Stimulated activated CD8-positive, alpha-beta memory T cell treated with anti-CD3 and anti-CD28 coated beads, Interleukin-7, amount 100 ng/mL, for 1 hour (primary cell): ENCODE measurements around the gene FSTL4.
A peak's percentile ranks its signal among the peaks of the same experiment; 100 is the strongest.

Experiments
- DNase-seq, 2 donors: peaks; one replicate each; pipeline ENCODE4 v3.0.0-alpha.2; 2020; ENCODE audit warnings: low read depth in 2 of 2

Gene FSTL4

DNA sequence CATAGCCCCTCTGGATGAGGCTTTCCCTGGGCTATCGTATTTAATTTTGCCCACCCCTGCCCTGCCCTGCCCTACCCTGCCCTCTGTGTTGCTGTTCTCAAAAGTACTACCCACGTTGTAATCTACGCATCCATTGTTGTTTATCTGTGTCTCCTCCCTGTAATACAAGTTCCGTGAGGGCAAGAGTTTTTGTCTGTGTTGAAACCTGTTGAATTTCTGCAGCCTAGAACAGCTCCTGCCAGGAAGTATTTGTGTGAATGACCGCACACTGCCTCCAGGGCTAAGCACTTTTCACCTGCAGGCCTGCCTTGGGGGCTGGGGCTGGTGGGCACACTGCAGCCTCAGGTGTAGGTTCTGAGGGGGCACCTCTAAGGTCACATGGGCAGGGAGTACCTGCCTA lies 315.7 kb downstream of the FSTL4 start:
- DNase-seq = no peak

DNA sequence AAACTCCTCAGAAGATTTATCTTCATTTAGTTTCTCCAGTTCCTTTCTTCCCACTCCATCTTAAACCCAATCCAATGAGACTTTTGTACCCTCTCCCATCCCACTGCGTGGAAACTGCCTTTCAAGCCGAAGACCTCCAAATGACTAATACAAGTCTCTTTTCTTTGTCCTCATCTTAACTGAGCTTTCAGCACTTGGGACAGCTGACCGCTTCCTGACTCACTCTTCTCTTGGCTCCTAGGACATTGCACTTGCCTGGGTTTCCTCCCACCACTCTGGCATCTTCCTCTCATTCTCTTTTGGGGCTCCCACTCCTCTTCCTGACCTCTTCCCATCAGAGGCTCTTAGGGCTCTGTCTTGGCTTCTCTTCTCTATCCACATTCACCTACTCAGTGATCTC lies 316.8 kb downstream of the FSTL4 start:
- DNase-seq = no peak

DNA sequence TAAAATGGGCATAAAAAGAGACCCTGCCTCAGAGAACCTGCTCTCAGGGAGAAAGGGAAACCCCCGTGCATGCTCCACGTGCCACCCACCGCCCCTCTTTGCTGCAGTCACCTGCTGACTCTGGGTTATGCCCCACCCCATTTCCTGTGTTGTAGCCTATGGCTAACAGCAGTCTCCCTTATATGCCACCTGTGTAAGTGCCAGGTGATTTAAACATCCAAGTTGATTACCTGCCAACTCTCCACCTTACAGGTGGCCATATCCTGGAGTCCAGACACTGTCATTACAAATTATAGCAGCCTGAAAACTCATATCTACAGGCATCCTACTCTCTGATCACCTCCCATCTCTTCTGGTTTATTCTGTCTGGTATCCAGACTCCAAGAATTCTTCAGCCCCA lies 318.0 kb downstream of the FSTL4 start:
- DNase-seq = no peak

DNA sequence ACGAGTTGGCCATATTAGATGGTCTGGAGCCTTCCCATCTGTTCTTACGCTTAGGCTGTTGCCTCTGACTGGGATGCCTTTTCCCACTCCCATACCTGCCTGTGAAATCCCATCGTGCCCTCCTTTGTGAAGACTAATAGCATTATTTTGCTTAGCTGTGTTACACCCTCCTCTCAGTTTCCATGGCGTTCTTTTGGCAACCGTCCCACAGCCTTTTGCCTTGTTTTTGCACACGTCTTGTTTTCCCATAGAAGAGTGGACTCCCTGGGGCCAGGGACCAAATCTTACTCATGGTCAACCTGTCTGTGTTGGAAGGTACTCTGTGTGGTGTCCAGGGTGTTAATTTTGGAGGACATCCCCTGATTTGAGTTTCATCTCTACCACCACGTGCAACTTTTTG lies 318.4 kb downstream of the FSTL4 start:
- DNase-seq = no peak

DNA sequence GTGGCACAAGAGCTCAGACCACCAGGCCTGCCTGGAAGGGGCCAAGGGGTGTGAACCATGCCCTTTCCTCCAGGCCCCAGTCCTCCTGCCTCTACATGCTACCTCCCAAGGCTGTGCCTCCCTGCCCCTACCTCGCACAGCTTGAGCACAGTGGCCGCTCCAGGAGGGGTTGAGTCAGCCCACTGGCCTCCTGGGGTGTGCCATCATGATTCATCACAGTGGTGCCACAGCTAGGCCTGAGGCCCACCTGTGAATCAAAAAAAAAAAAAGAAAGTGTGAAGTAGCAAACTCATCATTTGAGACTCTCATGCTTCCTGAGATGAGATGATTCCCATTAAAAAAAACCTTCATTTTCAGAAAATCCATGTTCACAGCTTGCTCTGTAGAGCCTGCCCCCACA lies 320.0 kb downstream of the FSTL4 start:
- DNase-seq = no peak

DNA sequence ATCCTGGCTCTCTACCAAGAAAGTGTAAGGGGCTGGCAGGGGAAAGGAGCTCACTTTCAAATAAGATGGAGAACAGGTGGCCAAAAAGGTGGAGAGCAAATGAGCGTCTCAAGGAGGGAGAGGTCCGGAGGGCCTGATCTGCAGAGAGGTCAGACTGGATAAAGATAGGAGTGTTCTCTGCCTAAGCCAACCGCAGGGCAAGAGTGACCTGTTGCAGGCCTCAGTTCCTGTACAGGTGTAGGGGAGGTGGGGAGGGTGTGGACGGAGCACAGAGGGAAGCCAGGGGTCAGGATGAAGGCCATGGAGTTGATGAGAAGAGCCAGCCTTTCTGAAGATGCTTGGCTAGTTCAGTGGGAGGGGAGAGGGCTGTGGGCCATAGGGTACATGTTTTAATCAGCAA lies 320.8 kb downstream of the FSTL4 start:
- no peak for DNase-seq

DNA sequence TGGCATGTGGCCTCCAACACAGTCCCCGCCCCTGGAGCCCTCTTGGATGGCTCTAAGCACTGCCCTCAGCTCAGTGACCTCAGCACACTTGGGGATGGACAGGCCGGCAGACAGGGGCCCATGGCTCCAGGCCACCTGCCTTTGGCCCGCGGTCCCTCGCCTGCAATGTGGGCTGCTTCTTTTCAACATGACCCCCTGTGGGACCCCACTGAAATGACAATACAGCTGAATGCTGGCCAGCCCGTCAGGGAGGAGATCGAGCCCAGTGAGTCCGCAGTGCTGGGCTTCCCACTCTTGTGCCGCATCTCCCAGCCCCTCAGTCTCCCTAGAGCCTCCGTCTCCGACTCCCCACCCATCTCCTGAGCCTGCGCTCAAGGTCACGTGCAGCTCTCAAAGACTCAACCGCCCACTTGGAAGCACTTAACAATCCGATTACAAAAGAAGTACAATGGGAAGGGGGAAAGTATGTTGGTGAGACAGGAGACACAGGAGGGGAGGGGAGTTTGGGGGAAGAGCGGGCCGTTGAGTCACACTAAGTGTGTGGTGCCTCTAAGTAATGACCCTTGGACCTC lies 321.6 kb downstream of the FSTL4 start:
- no peak for DNase-seq

DNA sequence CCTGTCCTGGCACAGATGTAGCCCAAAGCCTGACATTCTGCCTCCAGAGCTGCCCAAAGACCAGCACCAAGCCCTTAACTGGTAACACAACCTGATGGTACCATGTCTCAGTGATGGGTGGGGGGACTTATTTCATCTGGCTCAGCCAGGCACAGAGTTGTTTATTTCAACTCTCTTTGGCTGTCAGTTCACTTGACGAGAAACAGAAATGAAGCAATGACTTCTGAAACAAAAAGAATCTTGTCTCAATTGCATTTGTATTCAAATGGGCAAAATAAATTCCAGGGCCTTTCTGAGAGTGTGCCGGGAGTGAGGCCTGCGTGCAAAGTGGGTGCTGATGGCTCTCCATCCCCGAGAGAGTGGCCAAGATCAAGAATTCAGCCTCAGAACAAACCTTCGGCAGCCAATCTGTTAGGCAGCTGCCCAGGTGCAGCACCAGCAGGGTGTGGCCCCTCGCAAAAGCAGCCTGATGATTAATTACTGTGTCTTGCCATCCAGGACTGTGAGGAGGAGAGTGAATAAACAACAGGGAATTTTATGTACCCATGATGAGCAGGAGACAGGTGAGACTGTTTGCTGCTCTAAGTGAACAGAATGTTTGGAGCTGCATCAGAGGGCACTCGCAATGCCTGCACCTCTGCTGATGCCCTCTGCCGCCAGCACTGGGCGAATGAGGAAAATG lies 322.5 kb downstream of the FSTL4 start:
- DNase-seq = no peak

DNA sequence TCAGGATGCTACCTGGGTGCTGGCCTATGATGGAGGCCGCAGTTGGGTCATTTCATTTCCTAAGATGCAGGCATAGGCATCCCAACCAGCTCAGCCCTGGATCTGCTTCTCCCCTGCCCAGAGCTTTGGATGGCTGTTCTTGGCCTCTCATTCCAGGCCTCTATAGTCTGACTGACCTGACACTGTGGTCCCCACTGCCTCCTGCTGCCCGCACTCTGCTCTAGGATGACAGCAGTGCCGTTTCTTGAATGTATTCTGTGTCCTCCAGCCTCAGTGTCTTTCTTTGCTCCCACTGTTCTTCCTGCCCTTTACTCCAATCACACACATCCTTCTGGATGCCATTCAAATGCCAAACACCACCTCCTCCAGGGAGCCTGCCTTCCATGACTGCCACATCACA lies 324.8 kb downstream of the FSTL4 start:
- peak in 1 of 2 donors; percentile 3 for DNase-seq

DNA sequence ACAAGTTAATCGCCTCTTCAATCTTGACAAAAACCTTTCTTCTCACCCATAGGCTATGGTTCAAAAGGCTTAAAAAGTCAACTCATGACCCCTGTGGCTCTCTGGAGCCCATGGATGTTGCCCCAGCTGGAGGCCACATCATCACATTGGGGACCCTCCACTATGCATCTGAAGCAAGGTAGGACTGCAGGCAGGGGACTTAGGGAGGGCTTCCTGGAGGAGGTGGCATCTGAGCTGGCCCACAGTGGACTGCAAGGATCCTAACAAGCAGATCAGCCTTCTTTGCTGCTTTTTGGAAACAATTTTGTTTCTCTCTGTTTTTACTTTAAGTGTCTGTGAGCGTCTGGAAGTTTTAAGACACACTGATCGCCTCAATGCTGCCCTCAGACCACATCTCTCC lies 325.9 kb downstream of the FSTL4 start:
- DNase-seq = no peak

DNA sequence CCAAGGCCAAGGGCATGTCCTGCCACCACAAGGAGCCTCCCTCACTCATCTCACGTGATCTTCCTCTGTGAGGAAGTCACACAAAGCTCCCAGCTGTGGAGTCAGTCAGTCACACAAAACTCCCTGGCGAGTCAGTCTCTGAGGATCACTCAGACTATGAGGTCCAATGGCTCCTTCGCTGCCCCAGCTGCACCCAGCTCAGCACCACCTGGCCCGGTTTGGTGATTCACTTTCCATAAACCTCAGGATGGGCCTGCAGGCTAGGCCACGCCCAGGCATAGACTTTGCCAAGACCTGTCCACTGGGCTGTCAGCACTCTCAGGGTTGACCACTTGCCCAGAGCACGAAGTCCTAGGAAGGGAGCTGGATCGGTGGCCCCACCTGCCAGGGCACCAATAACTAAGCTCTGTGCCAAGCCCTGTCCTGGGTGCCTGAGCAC lies 326.7 kb downstream of the FSTL4 start:
- DNase-seq = no peak

DNA sequence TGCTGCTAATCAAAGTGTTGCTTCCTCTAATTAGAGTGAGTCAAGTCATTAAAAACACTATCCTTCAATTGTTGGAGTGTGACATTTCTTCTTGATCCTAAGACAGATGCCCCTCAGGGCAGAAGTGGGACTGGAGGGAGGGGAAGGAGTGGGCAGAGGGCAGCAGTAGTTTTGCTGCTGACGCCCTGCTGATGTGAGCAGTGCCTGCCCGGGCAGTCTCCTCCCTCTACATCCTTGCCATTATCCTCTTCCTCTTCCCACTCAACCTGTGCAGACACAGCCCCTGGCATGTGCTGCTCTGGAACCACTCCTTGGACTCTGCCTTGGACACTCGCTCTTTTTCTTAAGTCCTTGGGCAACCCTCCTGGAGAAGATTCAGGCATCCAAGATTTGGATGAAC lies 328.0 kb downstream of the FSTL4 start:
- no peak for DNase-seq

DNA sequence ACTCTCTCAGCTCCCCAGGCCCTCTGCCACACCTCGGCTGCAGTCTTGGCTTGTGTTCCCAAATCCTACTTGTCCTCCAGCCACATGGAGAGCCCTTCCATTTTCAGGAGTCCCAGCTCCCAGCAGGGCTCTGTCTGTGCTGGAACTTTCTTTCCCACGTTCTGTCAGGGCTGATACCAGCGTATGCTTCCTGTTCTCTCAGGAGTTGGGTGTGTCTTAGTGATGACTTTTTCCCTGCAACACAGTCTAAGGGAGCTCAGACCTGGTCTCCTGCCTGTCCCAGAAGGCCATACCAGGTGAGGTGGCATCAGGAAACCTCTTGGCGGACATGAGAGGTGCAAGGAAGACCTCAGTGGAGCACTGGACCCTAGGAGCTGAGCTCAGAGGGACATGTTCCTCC lies 334.0 kb downstream of the FSTL4 start:
- no peak for DNase-seq

DNA sequence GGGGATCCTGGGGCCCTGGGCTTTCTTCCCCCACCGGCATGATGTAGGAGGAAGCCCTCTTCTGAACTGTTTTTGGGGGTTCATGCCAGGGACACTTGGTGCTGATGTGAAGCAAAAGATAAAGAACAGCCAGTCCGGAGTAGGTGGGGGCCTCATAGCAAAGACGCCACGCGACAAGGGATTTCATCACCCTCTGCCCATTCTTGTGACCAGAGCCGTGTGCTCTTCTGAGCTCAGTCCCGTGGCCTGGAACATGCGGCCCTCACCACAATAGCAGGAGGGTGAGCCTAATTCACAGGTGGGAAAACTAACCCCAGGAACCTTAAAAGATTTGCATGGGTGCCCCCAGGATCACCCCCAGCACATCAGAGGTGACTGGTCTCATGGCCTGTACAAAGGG lies 334.6 kb downstream of the FSTL4 start:
- no peak for DNase-seq

DNA sequence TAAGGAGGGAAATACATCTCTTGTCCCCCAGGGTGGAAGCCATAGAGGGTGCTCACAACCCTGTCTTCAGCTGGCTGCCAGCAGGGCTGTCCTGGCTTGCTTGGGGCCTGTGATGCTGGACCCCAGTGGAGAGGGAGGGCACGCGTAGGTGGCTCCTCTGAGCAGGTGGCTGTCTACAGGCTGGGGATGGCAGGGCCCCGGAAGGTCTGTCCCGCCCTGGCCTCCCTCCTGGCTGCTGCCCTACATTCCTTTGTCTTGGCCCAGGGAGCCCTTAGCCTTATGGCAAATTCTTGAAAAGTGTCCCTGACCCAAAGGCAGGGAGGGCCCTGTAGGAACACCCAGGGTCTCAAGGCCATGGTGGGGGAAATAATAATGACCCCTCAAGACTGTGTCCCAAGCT lies 336.2 kb downstream of the FSTL4 start:
- no peak for DNase-seq

DNA sequence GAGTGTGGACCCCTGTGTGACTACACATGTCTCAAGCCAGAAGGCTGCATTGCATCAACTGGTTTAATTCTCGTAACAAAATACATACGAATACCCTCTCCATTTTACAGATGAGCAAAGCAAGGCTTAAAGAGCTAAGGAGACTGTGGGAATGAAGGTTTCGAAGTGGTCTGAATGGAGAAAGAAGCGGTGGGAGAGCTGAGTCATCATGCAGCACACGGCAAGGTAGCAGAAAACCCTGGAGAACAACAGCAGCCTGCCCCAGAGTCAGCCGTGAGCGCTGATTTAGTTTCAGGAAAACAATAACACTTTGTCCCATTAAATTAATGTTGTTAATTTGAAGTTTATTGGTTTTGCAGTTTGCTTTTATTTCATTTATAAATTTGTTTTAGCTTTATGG lies 336.7 kb downstream of the FSTL4 start:
- DNase-seq = no peak

DNA sequence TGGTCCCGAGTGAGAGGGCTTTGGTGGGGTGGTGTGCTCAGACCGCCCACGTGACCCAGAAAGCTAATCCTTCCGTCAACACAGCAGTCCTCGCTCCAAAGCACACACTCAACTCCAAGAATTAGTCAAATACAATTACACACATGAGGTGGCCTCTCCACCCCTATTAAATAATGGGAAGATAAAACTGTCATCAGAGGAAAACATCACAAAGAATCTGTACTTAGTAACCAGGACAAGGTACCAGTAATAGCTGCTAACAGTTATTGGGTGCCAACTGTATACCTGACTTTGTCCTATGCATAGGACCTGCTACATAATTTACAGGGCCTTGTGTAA lies 337.8 kb downstream of the FSTL4 start:
- DNase-seq = no peak

DNA sequence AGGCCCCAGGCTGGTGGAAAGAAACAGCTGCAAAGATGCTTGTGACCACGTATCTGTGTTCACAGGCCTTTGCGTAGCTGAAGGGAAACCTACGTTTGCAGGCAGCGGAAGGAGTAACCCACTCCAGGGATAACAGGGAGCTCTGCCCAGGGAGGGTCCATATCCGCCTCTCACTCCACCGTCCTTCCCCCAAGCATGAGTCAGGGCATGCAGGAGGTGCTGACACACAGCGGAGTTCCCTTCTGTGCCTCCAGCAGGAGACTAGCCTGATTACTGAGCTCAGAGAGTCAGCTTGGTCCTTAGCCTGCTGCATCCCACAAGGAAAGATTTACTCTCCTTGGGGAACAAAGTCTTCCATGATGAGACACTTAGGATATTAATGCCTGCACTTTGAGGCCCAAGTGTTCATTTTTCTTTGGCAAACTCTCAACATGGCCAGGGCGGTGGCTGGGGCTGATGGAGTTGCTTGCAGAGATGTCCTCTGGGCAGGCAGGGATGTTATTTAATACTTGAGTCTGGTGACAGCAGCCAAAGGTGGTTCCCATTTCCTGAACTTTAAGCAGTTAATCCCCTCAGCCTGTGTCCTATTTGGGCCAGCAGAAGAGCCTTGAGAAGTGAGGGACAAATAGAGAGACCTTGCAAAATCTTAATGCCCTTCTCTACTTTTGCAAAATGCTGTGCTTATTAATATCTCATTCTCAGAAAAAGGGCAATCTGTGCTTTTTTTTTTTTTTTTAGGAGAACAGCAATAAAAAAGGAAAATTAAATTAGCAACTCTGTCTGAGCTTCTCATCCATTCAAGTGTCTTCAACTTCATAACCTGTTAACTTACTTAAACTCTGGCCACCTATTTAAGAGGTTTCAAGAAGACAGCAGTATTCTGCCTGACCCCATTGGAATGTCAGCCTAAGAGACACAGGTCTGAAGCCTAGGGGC lies 338.4 kb downstream of the FSTL4 start:
- DNase-seq = no peak

DNA sequence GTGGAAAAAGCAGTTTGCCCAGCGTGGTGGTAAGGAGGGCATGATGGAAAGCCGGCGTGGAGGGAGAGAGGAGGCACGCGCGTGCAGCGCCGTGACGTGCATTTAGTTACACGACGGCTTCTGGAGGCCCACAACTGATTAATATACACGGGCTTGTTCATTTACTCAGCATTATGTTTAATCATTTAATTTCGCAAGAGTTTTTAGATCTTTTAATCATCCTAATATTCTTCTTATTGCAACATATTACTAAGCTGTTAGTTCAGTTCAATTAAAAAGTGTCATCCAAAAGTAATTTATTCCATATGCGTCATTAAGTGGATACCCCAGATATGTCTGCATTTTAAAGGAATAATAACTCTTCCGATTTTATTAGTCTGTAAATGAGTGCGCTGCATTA lies 340.0 kb downstream of the FSTL4 start:
- no peak for DNase-seq

DNA sequence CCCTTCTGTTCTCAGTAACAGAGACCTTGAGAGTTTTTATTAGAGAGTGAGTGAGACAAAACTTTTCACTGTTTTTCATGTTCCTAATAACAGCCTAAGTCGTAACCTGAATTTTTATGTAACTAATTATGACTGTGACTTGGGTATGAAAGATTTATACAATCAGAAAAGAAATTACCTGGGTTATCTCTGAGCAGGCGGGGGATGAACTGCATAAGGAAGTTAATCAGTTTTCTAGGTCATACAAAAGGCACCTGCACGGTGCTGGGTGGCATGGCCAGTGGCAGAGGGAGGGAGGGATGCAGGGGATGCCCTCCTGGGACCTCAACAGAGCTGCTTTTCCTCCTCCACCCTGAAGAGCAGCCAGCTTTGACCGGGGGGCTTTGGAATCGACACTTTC lies 340.7 kb downstream of the FSTL4 start:
- no peak for DNase-seq

DNA sequence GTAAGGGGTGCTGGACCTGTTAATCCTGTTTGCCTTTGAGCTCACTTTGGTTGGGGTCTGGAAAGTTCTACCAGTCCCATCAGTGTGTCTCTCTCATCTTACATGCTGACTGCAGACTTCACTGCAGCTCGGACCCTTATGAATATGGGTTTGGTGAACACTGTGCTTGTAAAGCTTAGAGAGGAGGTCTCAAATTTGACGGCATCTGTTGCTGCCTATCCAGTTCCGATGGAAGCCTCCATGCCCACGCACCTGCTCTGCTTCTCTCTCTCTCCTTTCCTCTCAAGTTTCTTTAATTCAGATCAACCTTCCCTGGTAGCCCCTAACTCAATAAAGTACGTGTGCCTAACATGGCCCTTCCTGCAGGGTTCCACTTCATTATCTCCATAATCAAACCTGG lies 342.6 kb downstream of the FSTL4 start:
- no peak for DNase-seq

DNA sequence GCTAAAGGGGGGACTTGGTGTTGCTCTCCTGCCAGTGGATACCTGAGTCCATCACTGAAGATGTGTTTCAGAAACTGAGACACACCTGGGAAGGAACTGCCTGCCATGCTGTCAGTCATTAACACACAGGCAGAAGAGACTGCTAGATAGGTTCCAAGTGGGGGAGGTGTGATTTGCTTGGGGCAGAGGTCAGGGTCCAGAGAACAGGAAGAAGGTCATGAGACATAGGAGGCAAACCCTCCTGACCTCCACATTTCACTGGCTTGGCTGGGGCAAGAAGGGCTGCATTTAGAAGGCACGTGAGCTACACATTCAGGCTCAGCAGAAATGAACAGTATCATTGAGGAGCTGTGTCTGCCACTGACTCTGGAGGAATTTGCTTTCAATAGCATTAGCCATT lies 344.7 kb downstream of the FSTL4 start:
- DNase-seq = no peak

DNA sequence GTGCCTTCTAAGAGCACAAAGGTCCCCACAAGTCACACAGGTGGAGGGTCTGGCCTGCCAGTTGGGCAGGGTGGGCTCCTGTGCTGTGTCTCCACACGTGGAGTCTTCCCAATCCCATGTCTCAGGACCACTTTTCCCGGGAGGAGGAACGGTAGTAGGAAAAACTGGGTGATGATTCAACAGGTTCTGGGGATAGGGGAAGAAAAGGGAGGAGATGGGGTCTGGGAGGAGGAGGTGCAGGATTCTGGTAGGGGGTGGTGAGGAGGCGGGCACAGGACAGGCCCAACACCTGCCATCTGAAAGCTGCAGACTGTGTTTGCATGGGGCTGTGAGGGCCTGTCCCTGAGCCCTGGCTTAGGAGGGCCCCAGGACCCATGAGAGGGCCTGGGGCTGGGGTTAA lies 345.4 kb downstream of the FSTL4 start:
- DNase-seq = no peak
